NCI-H128 (cell line): ENCODE results near the gene ANKLE1.
A peak's percentile ranks its signal among the peaks of the same experiment; 100 is the strongest.

Source experiments
- DNase-seq: peaks from one replicate; lab custom pipeline; 2025; ENCODE audit not compliant: unreplicated experiment; lab: John Stamatoyannopoulos, UW

Gene ANKLE1

DNA sequence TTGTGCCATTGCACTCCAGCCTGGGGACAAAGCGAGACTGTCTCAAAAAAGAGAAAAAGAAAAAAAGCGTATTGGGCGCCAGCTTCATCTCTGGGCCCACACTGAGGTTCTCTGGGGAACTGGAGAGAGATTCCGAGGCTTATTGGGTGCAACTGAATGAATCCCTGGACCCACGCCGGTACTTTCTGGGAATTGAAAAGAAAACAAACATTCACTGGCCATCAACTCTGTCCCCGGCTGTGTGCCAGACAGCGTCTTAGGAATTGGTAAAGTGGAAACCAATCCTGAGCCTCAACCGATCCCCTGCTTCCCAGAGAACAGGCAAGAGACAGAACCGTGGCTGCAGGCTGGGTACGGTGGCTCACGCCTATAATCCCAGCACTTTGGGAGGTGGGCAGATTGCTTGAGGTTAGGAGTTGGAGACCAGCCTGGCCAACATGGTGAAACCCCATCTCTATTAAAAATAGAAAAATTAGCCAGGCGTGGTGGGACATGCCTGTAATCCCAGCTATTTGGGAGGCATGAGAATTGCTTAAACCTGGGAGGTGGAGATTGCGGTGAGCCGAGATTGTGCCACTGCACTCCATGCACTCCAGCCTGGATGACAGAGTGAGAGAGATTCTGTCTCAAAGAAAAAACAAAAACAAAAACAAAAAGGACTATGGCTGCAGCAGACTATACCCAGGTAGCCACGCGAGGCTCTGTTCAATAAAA is 44.3 kb downstream of the ANKLE1 start:
- no peak for DNase-seq

DNA sequence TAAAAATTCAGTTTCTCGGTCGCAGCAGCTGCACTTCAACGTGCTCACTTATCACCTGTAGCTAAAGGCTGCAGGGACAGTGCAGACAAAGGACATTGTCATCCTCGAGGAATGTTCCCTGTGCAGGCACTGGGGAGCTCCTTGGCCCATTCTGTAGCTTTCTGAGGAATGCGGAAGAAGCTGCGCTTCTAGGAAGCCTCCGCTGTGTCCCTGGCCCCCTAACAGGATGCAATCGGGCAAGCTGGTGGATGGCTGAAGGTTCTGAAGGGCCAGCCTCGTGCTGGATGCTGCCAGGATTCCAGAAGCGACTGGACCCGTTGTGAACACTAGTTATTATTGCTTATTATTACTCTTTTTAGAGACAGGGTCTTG is 44.9 kb downstream of the ANKLE1 start:
- DNase-seq: no peak

DNA sequence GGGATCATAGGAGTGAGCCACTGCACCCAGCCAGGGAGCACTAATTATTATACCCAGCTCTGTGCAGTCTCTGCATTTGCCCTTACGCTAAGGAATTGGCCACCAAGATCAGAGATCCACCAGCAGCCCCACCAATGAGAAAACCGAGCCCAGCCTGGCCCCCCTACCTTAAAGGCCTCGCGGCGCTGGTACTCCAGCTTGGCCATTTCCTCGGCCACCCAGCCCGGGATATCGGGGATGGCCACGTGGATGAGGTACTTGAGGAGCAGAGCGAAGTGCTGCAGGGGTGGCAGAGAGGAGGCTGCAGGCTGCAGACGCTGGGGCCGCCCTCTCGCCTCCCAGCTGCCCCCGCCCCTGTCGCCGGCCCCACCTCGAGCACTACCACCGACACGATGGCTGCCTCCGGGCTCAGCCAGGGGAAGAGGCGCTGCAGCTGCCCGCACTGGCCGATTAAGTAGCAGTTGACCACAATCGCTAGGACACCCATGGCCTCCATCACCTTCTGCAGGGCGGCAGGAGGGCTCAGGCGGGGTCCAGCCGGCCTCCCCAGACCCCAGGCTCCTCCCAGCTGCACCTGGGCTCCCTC is 45.5 kb downstream of the ANKLE1 start:
- DNase-seq: no peak

DNA sequence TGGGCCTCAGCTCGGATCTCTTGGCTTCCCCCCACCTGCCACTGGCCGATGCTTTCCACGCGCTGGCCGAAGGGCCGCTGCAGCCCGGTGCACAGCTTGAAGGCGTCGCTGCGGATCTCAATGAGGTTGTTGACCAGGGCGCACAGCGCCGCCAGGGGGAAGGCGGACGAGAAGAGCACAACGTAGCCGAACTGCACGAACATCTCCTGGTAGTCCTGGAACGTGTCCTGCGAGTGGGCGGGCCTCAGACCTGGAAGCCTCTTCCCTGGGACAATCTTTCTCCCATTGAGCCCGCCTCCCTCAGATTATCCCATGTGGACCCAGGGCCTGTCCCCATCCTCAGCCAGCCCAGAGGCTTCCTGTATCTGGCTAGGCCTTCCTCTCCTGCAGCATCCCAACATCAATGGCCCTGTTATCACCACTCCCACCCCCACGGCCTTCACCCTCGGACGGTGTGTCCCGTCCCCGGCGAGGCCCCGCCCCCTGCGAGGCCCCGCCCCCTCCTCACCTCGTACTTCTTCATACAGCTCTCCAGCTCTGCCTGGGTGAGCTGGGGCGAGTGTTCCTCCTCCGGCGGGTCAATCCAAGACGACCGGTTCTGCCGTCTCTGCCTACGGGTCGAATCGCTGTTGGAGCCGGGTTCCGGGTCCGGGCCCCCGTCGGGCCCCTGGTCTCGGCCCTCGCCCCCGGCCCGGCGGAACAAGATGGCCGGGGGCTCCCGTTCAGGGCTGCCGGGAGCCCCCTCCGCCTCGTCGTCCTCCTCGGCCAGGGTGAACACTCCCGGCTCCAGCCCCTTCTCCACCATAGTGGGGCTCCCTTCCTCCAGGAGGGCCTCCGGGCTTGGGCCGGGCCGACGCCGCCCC is 46.2 kb downstream of the ANKLE1 start:
- no peak for DNase-seq

DNA sequence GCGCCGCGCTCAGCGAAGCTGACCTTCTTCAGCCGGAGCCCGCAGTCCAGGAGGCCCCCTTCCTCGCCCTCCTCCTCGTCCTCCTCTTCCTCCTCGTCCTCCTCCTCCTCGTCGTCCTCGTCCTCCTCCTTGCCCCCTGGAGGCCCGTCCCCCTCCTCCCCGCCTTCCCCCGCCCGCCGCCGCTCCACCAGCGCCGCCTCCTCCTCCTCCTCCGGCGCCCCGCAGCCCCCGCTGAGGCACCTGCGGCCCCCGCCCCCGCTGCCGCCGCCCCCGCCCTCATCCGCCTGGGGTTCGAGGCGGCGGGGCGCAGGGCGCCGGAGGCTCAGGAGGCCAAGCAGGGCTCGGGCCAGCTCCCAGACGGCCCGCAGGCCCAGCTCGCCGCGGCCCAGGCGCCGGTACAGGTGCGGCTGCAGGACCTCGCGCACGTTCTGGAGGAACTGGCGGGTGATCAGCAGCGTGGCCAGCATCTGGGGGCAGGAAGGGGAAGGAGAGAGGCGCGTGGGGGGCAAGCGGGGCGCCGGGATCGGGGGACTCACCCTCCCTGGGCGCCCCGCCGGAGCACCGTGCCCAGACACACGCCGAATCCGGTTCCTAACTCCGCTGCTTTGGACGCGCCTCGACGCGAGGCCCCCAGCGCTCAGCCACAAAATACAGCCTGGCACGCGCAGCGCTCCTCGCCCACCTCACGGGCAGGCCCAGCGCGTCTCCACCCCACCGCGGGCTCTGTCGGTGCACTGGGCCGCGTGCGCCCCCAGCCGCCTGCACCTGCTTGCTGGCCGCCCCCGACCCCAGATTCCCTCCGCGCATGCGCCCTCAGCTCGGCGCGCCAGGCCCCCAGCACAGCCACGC is 47.0 kb downstream of the ANKLE1 start:
- no peak for DNase-seq

DNA sequence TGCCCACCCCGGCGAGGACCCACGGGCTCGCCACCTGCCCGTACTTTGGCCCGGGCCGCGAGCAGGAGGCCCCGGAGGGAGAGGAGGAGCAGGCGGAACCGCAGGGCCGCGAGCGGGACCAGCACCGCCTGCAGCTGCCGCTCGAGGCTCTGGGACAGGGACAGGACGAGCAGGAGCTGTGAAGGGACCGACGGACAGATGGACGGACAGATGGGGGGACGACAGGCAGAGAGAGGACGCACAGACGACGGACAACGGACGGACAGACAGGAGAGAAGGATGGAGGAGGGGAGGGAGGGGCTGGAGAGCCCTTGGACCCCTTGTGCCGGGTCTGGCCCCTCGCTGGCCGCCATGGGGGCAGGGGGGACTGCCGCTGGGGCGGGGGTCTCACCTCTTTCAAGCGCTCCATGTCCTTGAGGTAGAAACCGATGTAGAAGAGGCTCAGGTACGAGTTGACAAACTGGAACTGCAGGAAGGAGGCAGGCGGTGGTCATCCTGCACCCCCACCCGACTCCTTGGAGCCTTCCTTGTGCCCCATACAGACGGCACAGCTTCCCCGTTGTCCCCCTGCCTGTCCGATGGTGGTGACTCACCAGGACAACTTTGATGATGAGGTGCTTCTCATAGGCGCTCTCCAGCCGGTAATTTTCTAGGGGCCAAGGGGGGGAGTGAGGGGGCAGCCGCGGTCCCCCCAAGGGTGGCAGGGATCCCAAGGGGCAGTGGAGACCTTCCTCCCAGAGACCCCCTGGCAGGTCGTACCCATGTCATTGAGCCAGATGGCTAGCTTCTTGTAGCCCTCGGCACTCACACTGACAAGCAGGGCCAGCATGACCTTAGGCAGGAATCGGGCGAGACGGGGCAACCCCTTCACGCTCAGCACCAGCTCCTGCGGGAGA is 47.9 kb downstream of the ANKLE1 start:
- no peak for DNase-seq

DNA sequence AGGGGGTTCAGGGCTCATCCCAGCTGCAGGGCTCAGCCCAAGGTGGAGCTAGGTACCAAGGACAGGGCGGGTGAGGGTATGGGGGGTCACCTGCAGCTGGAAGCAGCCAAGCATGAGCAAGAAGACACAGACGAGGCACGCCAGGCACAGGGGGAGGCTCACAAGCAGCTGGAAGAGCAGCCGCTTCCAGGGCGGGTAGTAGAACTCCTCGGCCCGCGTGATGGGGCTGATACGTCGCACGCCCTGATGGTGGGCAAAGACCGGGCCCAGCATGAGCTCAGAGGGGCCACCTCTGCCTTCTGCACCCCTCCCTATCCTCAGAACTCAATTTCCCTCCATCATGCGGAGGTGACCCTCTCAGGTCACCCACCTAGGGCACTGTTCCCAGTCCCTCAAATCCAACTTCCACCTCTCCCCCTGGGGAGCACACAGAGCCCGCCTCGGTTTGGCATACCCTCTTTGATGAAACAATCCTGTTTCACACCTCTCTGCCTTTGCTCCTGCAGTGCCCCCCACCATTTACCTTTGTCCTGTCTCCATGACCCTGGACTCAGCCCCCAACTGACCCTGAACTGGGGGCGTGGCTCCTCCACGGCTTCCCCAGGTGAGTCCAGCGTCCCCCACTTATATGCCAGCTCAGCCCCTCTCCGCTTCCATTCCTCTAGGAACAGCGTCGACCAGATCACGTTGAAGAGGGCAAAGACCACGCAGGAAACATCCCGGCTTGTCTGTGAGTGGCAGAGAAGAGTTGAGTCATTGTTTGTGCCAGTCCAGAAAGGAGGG is 48.8 kb downstream of the ANKLE1 start:
- no peak for DNase-seq

DNA sequence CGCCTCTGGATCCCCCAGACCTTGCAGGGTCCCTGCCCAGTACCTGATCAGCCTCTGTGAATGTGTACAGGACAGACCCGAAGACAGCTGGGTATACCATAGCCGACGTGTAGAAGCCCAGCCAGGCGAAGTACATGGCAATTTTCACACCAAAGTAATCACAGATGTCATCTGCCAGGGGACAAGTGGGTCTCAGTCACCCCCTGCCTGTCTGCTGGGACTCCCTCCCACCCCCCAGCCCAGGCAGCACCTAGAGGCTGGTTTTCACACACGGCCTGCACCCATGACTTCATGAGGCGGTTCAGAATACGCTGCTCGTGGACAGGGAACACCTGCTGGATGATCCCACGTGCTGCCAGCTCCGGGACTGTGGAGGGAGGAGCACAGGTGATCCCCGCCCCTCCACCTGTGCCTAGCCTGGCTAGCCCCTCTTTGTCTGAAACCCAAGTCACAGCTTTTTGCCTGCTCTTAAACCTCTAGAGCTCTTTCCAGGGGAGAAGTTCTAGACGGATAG is 49.4 kb downstream of the ANKLE1 start:
- DNase-seq: no peak

DNA sequence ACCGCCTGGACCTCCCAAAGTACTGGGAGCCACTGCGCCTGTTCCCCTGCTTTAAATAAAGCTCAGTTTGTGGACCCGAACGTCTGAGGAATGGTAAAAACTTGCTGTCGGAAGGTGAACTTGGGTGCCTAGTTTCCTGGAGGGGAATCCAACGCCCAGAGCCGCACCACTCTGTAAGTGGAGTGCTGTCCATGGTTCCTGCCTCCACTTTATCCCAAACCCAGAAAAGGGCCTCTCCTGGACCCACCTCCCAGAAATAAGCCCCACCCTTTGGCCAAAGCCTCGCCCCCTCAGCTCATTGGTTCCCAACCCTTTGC is 50.6 kb downstream of the ANKLE1 start:
- DNase-seq: no peak

DNA sequence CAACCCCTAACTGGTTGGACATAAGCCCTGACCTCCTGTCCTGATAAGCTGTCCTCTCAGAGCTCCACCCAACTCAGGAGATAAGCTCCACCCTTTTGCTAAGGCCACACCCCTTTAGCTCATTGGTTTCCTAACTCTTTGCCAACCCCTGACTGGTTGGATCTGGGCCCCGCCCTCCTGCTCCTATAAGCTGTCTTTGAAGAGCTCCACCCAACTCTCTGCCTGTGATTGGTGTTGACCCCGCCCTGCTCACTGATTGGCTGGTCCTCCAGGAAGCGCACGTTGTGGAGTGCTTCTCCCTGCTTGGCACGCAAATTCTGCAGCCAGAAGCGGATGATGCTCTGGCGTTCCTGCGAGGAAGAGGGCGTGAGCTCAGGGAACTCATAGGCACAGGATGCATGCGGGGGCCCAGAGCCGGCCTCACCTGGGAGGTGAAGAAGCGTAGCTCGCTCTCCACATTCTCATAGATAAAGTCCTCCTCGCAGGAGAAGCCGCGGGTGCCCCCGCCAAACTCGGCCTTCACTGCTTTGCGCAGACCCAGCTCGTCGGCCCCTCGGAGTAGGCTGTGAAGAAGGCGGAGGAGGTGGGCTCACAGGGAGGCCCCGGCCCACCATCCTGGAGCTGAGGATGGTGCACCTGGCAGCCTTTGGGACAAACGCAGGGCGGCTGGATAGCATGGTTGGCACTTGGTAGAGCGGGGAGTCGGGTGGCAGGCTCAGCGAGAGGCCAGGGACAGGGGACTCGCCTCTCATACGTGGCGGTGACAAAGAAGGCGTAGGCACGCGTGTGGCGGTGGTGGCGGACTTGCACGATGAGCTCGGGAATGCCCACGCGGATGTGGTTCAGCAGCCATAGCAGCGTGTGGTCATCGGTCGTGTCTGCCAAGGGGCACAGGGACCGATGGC is 51.2 kb downstream of the ANKLE1 start:
- DNase-seq: no peak

DNA sequence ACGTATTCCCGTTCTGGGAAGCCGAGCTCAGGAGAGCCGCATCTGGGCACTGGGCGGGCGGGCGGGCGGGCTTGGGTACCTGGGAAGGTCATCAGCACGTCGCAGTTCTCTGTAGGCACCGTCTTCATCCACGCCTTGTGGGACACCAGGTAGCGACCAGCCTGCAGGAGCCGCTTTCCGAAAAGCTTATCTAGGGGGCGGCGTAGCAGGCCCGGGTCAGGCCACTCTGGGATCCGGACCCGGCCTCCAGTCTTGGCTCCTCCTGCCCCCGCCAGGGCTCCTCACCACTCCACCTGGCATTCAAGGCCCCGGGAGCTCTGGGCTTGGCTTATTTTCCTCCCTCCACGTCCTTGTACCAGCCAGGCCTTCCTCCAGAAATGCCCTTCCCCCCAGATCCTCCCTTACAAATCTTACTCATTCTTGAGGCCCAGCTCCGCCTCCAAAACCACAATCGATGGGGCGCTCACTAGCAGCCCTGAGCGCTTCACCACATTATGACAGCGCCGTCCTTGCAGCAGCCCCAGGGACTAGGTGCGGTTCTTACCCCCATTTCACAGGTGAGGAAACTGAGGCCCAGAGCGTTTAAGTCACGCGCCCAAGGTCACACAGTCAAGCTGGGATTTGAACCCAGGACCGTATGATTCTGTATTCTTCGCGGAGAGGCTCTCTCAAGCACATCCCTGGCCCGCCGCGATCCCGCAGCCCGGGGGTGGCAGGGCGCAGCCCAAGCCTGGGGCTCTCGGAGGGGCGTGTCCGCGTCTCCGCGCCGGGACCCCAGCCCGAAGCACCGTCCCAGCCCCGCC is 52.1 kb downstream of the ANKLE1 start:
- DNase-seq: no peak

DNA sequence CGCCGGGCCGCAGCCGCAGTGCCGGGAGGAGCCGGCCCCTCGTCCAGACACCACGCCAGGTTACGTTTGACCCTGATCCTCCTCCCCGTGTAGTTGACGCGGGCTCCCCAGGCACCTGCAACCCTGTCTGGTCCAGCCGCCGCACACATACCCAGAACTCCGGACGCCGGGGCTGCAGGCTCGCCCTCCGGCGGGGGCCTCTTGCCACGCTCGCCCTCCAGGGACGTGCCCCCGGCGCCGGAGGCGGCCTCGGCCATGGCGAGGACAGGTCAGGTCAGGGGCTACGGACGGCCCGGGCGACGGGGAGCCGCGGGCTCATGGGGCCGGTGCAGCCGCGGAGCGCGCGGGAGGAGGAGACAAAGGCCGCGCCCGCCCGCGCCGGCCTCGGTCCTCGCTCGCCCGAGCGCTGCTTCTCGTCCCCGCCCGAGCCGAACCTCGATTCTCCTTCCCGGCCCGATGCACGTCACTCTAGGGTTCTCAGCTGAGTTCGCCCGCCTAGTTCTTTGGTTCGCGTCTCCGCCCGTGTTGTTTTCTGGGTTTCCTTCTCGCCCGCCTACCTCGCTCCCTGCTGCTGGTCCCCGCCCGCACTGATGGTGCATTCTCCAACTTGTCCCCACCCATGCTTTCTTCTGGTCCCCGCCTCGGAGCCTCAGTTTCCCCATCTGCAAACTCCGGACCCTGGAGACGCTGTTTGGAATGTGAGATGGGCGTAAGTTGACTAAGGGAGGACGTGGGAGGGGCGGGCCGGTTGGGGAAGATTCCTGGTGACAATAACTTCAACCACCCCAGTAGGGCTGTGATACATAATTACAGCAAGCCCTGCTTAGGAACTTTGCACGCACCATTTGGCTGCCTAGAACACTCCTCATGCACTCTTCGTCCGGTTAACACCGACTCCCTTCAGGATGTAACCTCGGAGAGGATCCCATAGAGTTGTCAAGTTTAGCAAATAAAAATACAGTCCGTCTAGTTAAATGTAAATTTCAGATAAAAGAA is 53.0 kb downstream of the ANKLE1 start, which contains the start of gene ANO8:
TSS of gene ANO8 (minus strand) at position 442 of the 996 bp plus-strand sequence. CDS start at position 257, 185 bp downstream.
- DNase-seq: peak; percentile 94

DNA sequence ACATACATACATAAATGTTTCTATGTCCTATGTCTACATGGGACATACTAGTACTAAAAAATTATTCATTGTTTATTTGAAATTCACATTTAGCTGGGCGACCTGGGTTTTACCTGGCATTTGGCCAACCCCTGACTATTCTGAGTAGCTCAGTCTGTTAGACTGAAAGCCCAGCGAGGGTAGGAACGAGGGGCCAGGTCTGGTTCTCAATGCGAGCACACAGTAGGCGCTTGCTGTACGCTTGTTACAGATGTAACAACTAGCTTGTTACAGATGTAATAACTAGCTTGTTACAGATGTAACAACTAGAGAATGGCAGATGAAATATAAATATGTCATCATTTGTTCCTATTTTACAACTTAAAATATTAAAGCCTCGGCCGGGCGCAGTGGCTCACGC is 53.9 kb downstream of the ANKLE1 start:
- no peak for DNase-seq
